Osteoblast (primary cell): Measurements from ENCODE around the gene EPAS1. TPM values are rescaled to one million over a fixed set of nuclear protein-coding genes. Genes with fewer than 3 reads are reported as not detected.
A peak's percentile ranks its signal among the peaks of the same experiment; 100 is the strongest.

Source experiments
- DNase-seq: peaks from one replicate; pipeline ENCODE4 v3.0.0; 2011; ENCODE audit warnings: low spot score, mixed read lengths; ENCODE audit not compliant: insufficient read length; ENCODE audit errors: missing footprints
- H2AFZ ChIP-seq: 2 replicates; pipeline ENCODE4 v1.6.0; 2011; ENCODE audit warnings: mild to moderate bottlenecking, low read length
- H3K27ac ChIP-seq: 2 replicates; pipeline ENCODE4 v1.5.1; 2011; ENCODE audit warnings: mild to moderate bottlenecking, low read depth, low read length, moderate library complexity
- H3K27me3 ChIP-seq: 2 replicates; pipeline ENCODE4 v1.6.0; 2012; ENCODE audit warnings: mild to moderate bottlenecking, control low read depth, inconsistent platforms, low read length, moderate library complexity; ENCODE audit not compliant: insufficient read depth
- H3K36me3 ChIP-seq: 2 replicates; pipeline ENCODE4 v1.5.1; 2011; ENCODE audit warnings: mild to moderate bottlenecking, low read length, control low read depth, moderate library complexity; ENCODE audit not compliant: insufficient read depth
- H3K4me1 ChIP-seq: 2 replicates; pipeline ENCODE4 v1.5.1; 2011; ENCODE audit warnings: mild to moderate bottlenecking, low read length, control low read depth, moderate library complexity; ENCODE audit not compliant: insufficient read depth
- H3K4me2 ChIP-seq: 2 replicates; pipeline ENCODE4 v1.6.0; 2011; ENCODE audit warnings: mild to moderate bottlenecking, low read length; ENCODE audit not compliant: insufficient read depth
- H3K4me3 ChIP-seq: fragments of 200-600 bp; sonication (generic); 3 replicates; pipeline ENCODE4 v1.5.1; 2012; ENCODE audit warnings: mild to moderate bottlenecking, low read length, inconsistent platforms; ENCODE audit not compliant: insufficient read depth
- H3K79me2 ChIP-seq: 2 replicates; pipeline ENCODE4 v1.6.0; 2012; ENCODE audit warnings: mild to moderate bottlenecking, low read length, control low read depth, inconsistent platforms; ENCODE audit not compliant: insufficient read depth
- H3K9me3 ChIP-seq: 2 replicates; pipeline ENCODE4 v1.5.1; 2011; ENCODE audit warnings: low read depth, low read length, control low read depth
- H4K20me1 ChIP-seq: 2 replicates; pipeline ENCODE4 v1.6.0; 2012; ENCODE audit warnings: mild to moderate bottlenecking, low read length, control low read depth; ENCODE audit not compliant: insufficient read depth
- CTCF ChIP-seq: IDR thresholded peaks from 2 replicates; pipeline ENCODE4 v1.5.1; 2011; ENCODE audit warnings: mild to moderate bottlenecking, low read depth, low read length, moderate library complexity; ENCODE audit errors: extremely low read depth
- total RNA-seq: library from RNA; depleted of rRNA; stranded (reverse); fragments of >200 nt; gene quantifications from 2 replicates; pipeline ENCODE4 v1.2.3, GENCODE V29; 2012

EPAS1 gene
- total RNA-seq, 1 donor: 260 TPM

- Histone ChIP-seq H3K79me2 (peaks cover 96% of the 10 kb centered on the region), H3K36me3 (peaks cover 12% of the 10 kb centered on the region), H3K27ac (no peak overlapping the region), H3K27me3 (no peaks in the 10 kb centered on the region), H3K4me2 (no peak overlapping the region), H3K4me3 (no peak overlapping the region), H3K4me1 (peaks cover 29% of the 10 kb centered on the region), H2AFZ (no peak overlapping the region), H3K9me3 (no peaks in the 10 kb centered on the region), H4K20me1 (peaks cover 24% of the 10 kb centered on the region)
- no peak for DNase-seq
- no peak for TF ChIP-seq CTCF
These were observed 45.5 kb downstream of the EPAS1 start for GRCh38 chr2:46342566-46343315.

- TF ChIP-seq CTCF: no peak
- Histone ChIP-seq H3K27ac (no peak overlapping the region), H3K4me1 (peaks cover 25% of the 10 kb centered on the region), H2AFZ (no peak overlapping the region), H3K36me3 (peaks cover 28% of the 10 kb centered on the region), H3K27me3 (no peaks in the 10 kb centered on the region), H3K79me2 (peaks cover 82% of the 10 kb centered on the region), H3K4me3 (no peak overlapping the region), H4K20me1 (peaks cover 24% of the 10 kb centered on the region), H3K9me3 (no peaks in the 10 kb centered on the region), H3K4me2 (peak overlapping the region; percentile 0)
- no peak for DNase-seq
These were observed 47.5 kb downstream of the EPAS1 start for GRCh38 chr2:46344706-46345105.

GRCh38 chr2:46345775-46346174 is 48.6 kb downstream of the EPAS1 start:
- Histone ChIP-seq H3K27ac (no peak overlapping the region), H3K79me2 (peaks cover 71% of the 10 kb centered on the region), H3K4me3 (no peak overlapping the region), H3K27me3 (no peaks in the 10 kb centered on the region), H3K4me2 (no peak overlapping the region), H4K20me1 (peaks cover 18% of the 10 kb centered on the region), H3K9me3 (no peaks in the 10 kb centered on the region), H2AFZ (no peak overlapping the region), H3K4me1 (peaks cover 17% of the 10 kb centered on the region), H3K36me3 (peaks cover 33% of the 10 kb centered on the region)
- no peak for TF ChIP-seq CTCF
- no peak for DNase-seq

GRCh38 chr2:46346719-46347118 is 49.5 kb downstream of the EPAS1 start:
- Histone ChIP-seq H3K79me2 (peaks cover 61% of the 10 kb centered on the region), H3K27me3 (no peaks in the 10 kb centered on the region), H3K4me1 (peaks cover 12% of the 10 kb centered on the region), H3K4me3 (no peak overlapping the region), H3K4me2 (no peak overlapping the region), H2AFZ (no peak overlapping the region), H3K9me3 (no peaks in the 10 kb centered on the region), H4K20me1 (peaks cover 13% of the 10 kb centered on the region), H3K27ac (no peak overlapping the region), H3K36me3 (peaks cover 40% of the 10 kb centered on the region)
- DNase-seq: no peak
- no peak for TF ChIP-seq CTCF
